ENCODE data around the gene PHLDA3. TPM values are rescaled to one million over a fixed set of nuclear protein-coding genes. Genes with fewer than 3 reads are reported as not detected.
"Not testable (repeated sequence)": the region's sequence is repeated elsewhere in the genome, so short reads cannot be mapped to it uniquely, and the experiment has no call there.

Gene PHLDA3
- total RNA-seq, 2 donors from 2014 or later: 1.6 to 2.7 TPM

DNA sequence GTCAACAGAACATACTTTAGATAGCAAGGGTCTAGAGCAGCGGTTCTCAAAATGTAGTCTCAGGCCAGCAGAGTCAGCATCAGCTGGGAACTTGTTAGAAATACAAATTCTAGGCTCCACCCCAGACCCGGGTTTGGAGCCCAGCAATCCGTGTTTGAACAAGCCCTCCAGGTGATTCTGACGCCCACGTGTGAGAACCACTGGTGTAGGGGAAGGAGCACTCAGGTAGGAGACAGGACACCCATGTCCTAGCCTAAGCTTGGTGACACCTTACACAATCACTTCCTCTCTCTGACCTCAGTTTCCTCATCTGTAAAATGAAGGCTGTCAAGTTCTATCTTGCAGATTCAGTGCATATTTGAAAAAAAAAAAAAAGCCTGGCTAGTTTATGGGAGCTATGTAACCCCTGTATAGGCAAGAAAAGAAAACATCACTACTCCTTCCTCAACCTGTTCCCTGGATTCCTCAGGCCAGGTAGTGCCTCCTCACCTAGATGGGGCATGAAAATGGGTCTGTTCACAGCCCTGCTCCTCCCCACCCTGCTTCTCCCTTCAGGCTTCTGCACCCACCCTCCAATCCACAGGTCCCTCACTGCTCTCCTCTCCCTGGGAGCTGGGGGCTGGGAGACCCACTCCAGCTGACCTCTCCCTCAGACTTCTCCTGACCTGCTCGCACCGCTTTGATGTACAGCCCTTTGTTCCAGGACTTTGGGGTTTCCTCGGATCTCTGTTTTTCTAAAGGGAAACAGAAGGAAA, 7.1 kb upstream of the PHLDA3 start:
- ATAC-seq (no peak), DNase-seq (no peak)
- Mint-ChIP-seq H3K27me3 (peaks cover 40% of the 10 kb centered on the region), H3K4me3 (no peak overlapping the region), H3K36me3 (ENCODE audit: low read depth) (peaks cover 2% of the 10 kb centered on the region), H3K4me1 (peaks cover 6% of the 10 kb centered on the region), H3K27ac (no peak overlapping the region)
- no peaks in the 10 kb centered on the region for H3K9me3 ChIP-seq (ENCODE audit: control insufficient read depth, low read length, poor library complexity, severe bottlenecking)

DNA sequence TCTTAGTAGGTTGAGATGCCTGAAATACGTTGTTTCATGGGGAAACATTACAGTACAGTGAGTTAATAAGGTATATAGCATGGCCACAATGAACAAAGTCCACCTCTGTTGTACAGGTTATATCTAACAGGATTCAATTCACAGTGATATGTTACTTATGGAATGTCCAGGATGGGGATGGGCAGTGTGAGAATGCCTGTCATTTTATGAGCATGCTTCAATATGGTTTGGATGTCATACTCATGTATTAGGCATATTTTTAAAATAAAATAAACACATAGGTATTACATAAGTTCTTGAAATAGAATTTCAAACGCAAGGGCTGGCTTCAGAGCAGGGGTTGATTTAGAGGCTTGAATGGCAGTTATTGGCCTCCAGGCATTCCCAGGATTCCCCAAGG, 6.1 kb upstream of the PHLDA3 start:
- Mint-ChIP-seq H3K27ac (no peak overlapping the region), H3K4me1 (peaks cover 1% of the 10 kb centered on the region), H3K4me3 (no peak overlapping the region), H3K27me3 (peaks cover 50% of the 10 kb centered on the region), H3K36me3 (ENCODE audit: low read depth) (peaks cover 2% of the 10 kb centered on the region)
- no peaks in the 10 kb centered on the region for H3K9me3 ChIP-seq (ENCODE audit: control insufficient read depth, low read length, poor library complexity, severe bottlenecking)
- DNase-seq (no peak), ATAC-seq (no peak)

DNA sequence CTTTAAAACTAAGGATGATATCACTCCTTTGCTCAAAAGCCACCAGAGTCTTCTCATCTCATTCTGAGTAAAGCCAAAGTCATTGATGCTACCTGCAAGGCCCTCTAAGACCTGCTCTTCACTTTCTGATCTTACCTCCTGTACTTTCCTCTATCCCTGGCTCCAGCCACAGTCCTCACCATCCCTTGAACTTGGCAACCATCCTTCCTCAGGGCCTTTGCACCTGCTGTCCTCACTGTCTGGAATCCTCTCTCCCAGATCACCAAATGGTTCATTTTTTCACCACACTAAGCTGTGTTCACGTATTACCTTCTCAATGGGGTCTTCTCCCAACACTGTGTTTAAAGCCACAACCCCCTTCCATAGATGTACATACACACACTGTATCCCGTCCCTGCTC, 4.3 kb upstream of the PHLDA3 start:
- Mint-ChIP-seq H3K36me3 (ENCODE audit: low read depth) (peaks cover 2% of the 10 kb centered on the region), H3K27ac (no peak overlapping the region), H3K4me3 (no peak overlapping the region), H3K4me1 (peaks cover 5% of the 10 kb centered on the region), H3K27me3 (peaks cover 54% of the 10 kb centered on the region)
- no peaks in the 10 kb centered on the region for H3K9me3 ChIP-seq (ENCODE audit: control insufficient read depth, low read length, poor library complexity, severe bottlenecking)
- no peak for ATAC-seq
- DNase-seq: no peak

DNA sequence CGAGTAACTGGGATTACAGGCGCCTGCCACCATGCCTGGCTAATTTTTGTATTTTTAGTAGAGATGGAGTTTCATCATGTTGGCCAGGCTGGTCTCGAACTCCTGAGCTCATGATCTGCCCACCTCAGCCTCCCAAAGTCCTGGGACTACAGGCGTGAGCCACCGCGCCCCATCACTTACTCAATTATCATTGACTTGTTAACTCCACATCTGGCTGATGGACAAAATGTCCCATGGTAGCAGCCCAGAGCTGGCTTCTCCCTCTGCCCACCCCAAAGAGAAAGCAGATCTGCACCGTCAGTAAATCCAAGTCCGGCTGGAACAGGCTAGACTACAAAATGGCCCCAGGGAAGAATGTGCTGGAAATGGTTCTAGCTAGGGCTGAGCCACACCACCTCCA, 3.3 kb upstream of the PHLDA3 start:
- Mint-ChIP-seq H3K4me3 (peak overlapping the region; percentile 63), H3K4me1 (peaks cover 12% of the 10 kb centered on the region), H3K27me3 (peaks cover 53% of the 10 kb centered on the region)
- not testable (repeated sequence) for ATAC-seq; H3K36me3 Mint-ChIP-seq (ENCODE audit: low read depth); H3K9me3 ChIP-seq (ENCODE audit: control insufficient read depth, low read length, poor library complexity, severe bottlenecking); H3K27ac Mint-ChIP-seq; DNase-seq

DNA sequence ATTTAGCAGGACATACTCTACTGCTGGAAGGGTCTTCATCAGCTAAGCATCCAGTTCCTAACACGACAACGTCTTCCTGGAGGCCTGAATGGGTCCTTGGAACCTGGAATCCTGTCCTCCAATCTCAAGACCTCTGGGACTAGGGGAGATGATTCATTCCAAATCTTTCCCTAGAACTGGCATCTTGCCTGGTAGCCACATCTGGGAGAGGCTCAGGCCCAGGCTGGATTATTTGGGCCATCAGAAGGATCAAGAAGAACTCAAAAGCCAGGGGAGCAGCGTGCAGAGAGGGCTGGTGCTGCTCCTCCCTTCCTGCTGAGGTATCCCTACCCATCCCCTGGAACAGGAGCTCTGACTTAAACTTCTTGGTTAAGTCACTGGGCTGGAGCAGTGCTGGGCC, 2.8 kb upstream of the PHLDA3 start:
- H3K27me3 Mint-ChIP-seq: peaks cover 48% of the 10 kb centered on the region
- H3K9me3 ChIP-seq (ENCODE audit: control insufficient read depth, low read length, poor library complexity, severe bottlenecking): no peaks in the 10 kb centered on the region
- H3K27ac Mint-ChIP-seq: no peak overlapping the region
- ATAC-seq: no peak
- H3K4me3 Mint-ChIP-seq: no peak overlapping the region
- H3K36me3 Mint-ChIP-seq (ENCODE audit: low read depth): peaks cover 2% of the 10 kb centered on the region
- peaks cover 12% of the 10 kb centered on the region for H3K4me1 Mint-ChIP-seq
- DNase-seq: no peak

DNA sequence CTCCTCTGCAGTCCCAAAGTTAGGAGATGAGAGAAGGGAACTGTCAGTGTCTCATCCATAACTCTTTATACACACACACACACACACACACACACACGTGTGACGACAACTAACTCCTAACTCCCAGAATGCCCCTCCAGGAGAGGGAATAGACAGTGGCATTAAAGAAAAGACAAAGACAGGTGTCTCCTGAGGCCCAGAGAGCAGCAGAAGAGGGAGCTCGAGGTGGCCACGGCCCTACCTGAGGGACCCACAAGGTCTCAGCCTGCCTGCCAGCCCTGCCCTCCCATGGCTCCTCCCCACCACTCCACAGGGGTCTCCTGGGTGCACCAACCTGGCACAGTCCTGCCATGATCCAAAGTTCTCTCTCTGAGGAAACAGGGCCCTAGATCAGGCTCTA, 1.6 kb upstream of the PHLDA3 start:
- Mint-ChIP-seq H3K27ac (no peak overlapping the region), H3K27me3 (peaks cover 41% of the 10 kb centered on the region)

DNA sequence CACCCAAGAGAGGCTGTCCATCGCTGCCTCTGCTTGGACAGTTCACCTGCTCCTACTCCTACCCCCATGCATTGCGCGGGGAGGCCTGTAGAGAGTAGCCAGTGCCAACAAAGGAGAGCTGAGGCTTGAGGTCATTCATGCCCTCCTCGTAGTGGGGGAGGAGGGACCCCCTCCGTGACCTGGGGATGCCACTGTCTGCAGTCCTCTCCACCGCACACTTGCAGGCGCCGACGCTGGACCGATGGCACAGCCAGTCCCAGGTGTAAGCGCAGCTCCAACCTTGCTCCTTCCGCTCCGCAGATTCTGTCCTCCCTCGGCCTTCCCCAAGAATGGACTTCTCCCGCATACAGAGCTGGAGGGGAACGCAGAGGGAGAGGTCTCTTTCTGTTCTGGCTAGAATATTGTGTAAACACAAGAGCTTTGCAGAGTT, 672 bp upstream of the PHLDA3 start:
- Mint-ChIP-seq H3K4me3 (peak overlapping the region; percentile 81), H3K4me1 (peaks cover 12% of the 10 kb centered on the region), H3K27me3 (peaks cover 41% of the 10 kb centered on the region)

More for the DNA sequence above, 1.6 kb upstream of the PHLDA3 start:
- Mint-ChIP-seq H3K4me1 (peaks cover 12% of the 10 kb centered on the region), H3K4me3 (no peak overlapping the region), H3K36me3 (ENCODE audit: low read depth) (peaks cover 2% of the 10 kb centered on the region)
- no peak for DNase-seq
- H3K9me3 ChIP-seq (ENCODE audit: control insufficient read depth, low read length, poor library complexity, severe bottlenecking): no peaks in the 10 kb centered on the region
- ATAC-seq: no peak

DNA sequence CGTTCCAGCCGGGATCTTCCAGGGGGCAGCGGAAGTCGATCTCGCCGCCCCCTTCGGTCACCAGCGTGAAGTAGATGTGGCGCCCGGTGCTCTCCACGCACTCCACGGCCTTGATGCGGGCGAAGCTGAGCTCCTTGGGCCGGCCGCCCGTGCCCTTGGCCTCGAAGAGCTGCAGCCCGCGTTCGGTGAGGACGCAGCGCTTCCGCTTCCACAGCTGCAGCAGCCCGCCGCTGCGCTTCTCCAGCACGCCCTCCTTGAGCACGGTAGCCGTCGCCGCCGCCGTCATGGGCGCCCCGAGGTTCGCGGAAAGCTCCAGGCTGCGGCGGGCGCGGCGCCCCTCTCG, 516 bp downstream of the PHLDA3 start:
- ATAC-seq: peak; percentile 52
- no peak for DNase-seq
- Mint-ChIP-seq H3K4me3 (peak overlapping the region; percentile 81), H3K36me3 (ENCODE audit: low read depth) (peaks cover 4% of the 10 kb centered on the region), H3K27ac (no peak overlapping the region), H3K27me3 (peaks cover 38% of the 10 kb centered on the region), H3K4me1 (peaks cover 12% of the 10 kb centered on the region)
- H3K9me3 ChIP-seq (ENCODE audit: control insufficient read depth, low read length, poor library complexity, severe bottlenecking): no peaks in the 10 kb centered on the region

More for the DNA sequence above, 672 bp upstream of the PHLDA3 start:
- H3K9me3 ChIP-seq (ENCODE audit: control insufficient read depth, low read length, poor library complexity, severe bottlenecking): no peaks in the 10 kb centered on the region
- DNase-seq (no peak), ATAC-seq (no peak)
- no peak overlapping the region for H3K27ac Mint-ChIP-seq
- peaks cover 4% of the 10 kb centered on the region for H3K36me3 Mint-ChIP-seq (ENCODE audit: low read depth)

DNA sequence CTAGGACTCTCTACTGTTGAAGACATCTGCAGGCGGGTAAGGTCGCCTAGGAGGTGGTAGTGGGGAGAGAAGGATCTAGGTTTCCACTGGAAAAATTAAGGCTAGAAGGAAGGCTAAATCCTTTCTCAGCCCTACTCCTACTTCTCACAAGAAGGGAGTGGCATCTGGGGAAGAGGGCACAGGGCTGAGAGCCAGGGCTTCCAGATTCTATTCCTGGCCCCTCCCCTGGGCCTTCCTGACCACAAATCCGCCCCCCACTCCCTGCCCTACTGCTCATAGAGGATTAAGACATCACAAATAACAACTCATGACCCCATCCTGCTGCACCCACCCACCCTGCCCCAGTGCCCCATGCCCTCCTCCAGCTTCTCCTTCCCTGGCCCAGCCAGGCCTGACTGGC, 2.5 kb downstream of the PHLDA3 start:
- DNase-seq: no peak
- H3K27me3 Mint-ChIP-seq: peaks cover 24% of the 10 kb centered on the region
- peaks cover 12% of the 10 kb centered on the region for H3K4me1 Mint-ChIP-seq
- no peak overlapping the region for H3K4me3 Mint-ChIP-seq
- ATAC-seq: no peak
- no peak overlapping the region for H3K27ac Mint-ChIP-seq
- H3K36me3 Mint-ChIP-seq (ENCODE audit: low read depth): peaks cover 2% of the 10 kb centered on the region
- no peaks in the 10 kb centered on the region for H3K9me3 ChIP-seq (ENCODE audit: control insufficient read depth, low read length, poor library complexity, severe bottlenecking)

DNA sequence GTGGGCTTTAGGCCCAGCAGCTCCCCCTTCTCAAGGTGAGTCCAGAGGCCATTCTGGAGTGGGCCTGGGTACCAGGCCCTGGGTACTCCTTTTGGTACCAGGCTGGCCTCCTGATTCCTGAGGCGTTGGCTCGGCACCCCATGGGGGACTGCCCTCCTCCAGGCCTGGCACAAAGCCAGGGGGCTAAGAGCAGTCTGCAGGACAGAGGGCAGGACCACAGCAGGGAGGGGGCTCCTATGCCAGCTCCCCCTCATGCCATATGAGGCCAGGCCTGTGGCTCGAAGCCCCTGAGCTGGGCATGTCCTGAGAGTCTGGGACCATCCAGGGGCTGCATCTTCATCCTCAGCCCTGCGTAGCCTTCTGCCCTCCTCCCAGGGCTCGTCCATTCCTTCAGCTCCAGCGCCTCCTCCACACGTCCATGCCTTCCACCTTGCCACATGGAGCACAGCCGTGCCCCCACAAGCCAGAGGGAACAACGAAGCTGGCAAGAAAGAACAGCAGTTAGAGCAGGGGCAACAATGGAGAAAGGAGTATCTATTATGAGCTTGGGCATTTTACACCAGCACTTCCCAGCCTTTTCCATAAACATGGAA, 3.2 kb downstream of the PHLDA3 start:
- Mint-ChIP-seq H3K27ac (no peak overlapping the region), H3K36me3 (ENCODE audit: low read depth) (peaks cover 2% of the 10 kb centered on the region), H3K4me1 (peaks cover 14% of the 10 kb centered on the region), H3K4me3 (no peak overlapping the region), H3K27me3 (peaks cover 22% of the 10 kb centered on the region)
- no peaks in the 10 kb centered on the region for H3K9me3 ChIP-seq (ENCODE audit: control insufficient read depth, low read length, poor library complexity, severe bottlenecking)
- ATAC-seq (no peak), DNase-seq (no peak)

DNA sequence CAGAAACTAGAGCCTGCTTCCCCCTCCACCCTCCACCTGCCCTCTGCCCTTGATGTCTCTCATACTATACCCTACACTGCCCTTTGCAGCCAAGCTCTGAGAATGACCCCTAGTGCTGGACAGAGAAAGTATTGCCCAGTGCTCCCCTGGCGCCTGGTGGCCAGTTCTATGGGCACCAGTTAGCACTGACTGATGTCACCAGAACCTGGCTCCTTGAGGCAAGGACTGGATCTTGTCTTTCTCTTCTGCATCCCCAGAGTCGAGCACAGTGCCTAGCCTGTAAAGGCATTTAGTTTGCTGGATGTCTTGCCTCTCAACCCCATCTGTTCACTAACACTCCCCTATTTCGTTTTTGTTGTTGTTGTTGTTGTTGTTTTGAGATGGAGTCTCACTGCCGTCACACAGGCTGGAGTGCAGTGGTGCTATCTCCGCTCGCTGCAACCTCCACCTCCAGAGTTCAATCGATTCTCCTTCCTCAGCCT, 5.9 kb downstream of the PHLDA3 start:
- no peak overlapping the region for H3K27ac Mint-ChIP-seq

DNA sequence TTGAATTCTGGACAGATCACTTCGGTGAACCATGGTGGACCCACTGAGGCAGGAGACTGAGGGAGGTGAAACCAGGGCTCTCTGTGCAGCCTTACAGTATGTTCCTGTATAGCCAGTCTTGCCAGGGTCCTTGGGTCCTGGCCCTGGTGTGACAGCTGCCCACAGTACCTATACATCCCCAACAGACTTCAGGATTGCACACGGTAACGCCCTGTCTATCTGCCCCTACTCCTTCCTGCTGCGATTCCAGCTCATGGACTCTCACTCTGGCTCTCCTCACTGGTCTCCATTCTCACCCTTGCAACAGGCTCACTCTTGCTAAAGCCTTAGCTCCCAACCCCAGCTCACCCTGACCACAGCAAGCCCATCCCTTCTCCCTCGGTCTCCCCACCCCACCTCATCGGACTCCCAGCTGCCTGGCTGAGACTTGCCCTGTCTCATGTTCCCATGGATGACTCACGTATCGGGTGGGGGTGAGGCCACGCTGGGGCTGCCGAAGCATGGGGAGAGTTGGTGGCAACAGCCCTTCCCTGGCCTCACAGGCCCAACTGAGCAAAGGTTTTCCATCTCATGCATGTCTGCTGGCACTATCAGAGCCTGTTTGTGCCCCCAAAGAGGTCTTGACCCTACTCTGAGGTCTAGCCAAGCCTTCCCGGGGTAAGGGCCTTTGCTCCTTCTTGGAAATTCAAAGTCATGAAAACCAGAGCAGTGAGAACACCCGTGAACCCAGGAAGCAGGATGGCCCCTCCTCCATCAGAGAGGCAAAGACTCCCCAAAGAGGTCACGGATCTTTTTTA, 7.1 kb downstream of the PHLDA3 start:
- H3K27ac Mint-ChIP-seq: no peak overlapping the region
- DNase-seq (no peak), ATAC-seq (no peak)
- H3K4me3 Mint-ChIP-seq: no peak overlapping the region
- H3K9me3 ChIP-seq (ENCODE audit: control insufficient read depth, low read length, poor library complexity, severe bottlenecking): no peaks in the 10 kb centered on the region
- H3K4me1 Mint-ChIP-seq: peaks cover 4% of the 10 kb centered on the region
- peaks cover 2% of the 10 kb centered on the region for H3K36me3 Mint-ChIP-seq (ENCODE audit: low read depth)
- H3K27me3 Mint-ChIP-seq: peaks cover 23% of the 10 kb centered on the region

More for the DNA sequence above, 5.9 kb downstream of the PHLDA3 start:
- H3K36me3 Mint-ChIP-seq (ENCODE audit: low read depth): peaks cover 2% of the 10 kb centered on the region
- H3K4me1 Mint-ChIP-seq: peaks cover 9% of the 10 kb centered on the region
- ATAC-seq: no peak
- no peak for DNase-seq
- no peak overlapping the region for H3K4me3 Mint-ChIP-seq
- no peaks in the 10 kb centered on the region for H3K9me3 ChIP-seq (ENCODE audit: control insufficient read depth, low read length, poor library complexity, severe bottlenecking)
- H3K27me3 Mint-ChIP-seq: peaks cover 13% of the 10 kb centered on the region
